Measurements from ENCODE around the gene DHX9.
"Not testable (repeated sequence)": the region's sequence is repeated elsewhere in the genome, so short reads cannot be mapped to it uniquely, and the experiment has no call there.

The DHX9 gene

DNA sequence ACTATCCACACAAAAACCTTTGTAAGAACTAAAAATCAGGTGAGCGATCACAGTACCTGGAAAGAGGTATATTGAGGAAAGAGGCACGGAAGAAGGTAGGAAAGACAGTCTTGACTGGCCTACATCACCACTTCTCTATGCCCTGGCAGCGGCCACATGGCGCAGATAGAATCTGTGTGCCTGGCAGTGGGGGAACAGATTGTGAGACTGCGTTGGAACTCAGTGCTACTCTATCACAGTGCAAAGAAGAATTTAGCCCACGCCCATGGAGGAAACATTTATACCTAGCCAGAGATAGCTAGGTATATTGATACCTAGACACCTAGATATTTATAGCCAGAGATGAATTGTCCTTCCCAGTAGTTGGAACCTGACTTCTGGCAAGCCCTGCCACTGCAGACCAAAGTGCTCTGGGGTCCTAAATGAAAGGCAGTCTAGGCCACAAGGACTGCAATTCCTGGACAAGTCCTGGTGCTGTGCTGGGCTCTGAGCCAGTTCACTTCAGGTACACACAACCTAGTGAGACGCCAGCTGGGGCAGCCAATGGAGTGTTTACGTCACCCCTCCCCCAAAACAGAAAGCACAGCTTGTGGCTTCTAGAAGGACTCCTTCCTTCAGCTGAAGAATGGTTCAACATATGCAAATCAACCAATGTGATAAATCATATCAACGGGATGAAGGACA, 51.9 kb downstream of the DHX9 start:
- DNase-seq: no peak

DNA sequence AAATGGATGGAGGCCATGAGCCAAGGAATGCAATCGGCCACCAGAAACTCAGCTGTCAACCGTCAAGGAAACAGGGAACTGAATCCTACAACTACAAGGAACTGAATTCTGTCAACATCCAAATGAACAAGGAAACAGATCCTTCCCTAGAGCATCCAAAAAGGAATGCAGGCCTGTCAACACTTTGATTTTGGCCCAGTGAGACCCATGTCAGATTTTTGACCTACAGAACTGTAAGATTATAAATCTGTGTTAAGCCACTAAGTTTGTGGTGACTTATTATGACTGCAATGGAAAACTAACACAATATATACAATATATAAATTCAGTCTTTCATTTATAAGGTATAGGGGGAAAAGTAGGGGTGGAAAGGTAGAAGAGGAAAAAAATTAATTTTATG, 58.5 kb downstream of the DHX9 start:
- DNase-seq: no peak

DNA sequence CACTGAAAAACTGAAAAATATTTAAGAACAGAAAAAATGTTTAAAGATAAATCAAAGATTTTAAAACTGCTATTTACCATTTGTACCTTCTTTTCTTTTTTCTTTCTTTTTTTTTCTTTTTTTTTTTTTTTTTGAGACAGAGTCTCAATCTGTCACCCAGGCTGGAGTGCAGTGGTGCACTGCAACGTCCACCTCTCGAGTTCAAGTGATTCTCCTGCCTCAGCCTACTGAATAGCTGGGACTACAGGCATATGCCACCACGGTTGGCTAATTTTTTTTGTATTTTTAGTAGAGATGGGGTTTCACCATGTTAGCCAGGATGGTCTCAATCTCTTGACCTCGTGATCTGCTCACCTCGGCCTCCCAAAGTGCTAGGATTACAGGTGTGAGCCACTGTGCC, 62.8 kb downstream of the DHX9 start:
- DNase-seq: not testable (repeated sequence)

DNA sequence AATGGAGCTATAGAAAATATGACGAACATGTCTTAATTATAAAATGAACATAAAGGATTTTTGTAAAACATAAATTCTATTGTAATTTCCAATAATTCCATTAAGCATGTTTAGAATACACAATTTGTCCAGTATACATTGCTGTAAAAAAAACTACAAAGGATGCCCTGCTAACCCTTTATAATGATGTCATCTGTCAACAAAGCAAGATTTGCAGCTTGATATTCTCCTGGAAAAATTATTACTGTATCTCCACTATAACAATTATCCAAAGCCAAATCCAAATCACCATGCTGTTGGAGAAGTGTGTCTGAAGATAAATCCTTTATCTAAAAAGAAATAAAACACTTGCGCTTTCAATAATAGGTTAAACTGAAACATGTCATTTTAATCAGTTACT, 66.2 kb downstream of the DHX9 start:
- no peak for DNase-seq

DNA sequence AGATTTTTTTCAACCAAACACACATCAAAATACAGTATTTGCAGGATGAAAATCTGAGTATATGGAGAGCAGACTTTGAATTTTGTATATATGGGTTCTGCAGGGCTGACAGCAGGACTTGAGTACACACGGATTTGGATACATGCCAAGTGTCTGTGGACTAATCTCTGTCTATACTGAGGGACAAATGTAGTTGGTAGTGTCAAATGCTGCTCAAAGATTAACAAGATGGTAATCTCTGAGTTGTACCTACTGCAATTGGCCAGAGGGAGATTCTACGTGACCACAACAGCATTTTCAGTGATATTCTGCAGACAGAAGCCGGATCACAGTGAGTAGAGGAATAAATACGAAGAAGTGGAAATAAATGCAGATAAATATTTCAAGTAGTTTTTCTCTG, 70.4 kb downstream of the DHX9 start:
- no peak for DNase-seq

DNA sequence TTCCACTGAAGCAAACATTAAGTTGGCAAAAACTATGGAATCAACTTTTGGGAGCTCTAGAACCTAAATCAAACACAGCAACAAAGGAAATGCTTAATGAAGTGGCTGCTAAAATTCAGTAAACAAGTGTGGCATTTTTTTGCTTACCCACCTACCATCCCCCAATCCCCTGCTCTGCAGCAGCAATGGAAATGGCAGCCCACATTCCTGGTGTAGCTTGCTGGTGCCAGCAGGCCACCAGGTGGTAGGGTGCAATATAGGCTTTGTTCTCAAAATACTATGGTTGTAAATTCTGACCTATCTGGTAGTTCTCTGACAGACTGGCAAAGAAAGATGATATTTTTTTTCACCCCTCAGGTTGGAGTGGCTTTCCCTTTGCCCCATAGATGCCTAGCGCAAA, 71.0 kb downstream of the DHX9 start:
- DNase-seq: no peak

DNA sequence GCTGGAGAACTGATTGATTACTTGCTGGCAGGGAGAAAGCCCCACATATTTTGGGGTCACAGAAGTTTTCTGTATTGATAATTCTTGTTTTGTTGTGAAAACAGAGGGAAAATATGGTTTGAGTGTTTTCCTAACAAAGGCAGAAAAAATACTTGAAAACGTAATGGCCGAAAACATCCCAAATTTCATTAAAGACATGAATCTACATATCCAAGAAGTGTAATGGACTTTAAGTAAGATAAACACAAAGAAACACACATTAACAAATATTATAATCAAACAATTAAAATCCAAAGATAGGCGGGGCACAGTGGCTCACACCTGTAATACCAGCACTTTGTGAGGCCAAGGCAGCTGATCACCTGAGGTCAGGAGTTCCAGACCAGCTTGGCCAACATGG, 74.3 kb downstream of the DHX9 start:
- no peak for DNase-seq

DNA sequence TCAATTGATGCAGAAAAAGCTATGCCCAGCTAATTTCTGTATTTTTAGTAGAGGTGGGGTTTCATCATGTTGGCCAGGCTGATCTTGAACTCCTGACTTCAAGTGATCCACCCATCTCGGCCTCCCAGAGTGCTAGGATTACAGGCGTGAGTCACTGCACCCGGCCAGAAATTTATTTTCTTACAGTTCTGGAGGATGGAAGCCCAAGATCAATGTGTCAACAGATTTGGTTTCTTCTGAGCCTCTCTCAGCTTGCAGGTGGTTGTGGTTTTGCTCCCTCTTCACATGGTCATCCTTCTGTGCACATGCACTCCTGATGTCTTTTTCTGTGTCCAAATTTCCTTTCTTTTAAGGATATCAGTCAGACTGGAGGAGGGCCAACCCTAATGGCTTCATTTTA, 78.2 kb downstream of the DHX9 start:
- no peak for DNase-seq

DNA sequence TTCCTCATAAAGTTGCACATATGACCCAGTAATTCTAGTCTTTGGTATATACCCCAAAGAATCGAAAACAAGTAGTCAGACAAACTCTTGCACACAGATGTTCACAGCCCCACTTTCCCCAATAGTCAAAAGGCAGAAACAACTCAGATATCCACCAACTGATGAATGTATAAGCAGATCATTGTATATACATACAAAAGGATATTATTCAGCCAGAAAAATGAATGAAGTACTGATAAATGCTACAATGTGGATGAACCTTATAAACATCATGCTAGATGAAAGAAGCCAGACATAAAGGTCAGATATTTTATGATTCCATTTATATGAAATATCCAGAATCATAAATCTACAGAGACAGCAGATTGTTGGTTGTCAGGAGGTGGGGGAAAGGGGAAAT, 86.5 kb downstream of the DHX9 start:
- no peak for DNase-seq

DNA sequence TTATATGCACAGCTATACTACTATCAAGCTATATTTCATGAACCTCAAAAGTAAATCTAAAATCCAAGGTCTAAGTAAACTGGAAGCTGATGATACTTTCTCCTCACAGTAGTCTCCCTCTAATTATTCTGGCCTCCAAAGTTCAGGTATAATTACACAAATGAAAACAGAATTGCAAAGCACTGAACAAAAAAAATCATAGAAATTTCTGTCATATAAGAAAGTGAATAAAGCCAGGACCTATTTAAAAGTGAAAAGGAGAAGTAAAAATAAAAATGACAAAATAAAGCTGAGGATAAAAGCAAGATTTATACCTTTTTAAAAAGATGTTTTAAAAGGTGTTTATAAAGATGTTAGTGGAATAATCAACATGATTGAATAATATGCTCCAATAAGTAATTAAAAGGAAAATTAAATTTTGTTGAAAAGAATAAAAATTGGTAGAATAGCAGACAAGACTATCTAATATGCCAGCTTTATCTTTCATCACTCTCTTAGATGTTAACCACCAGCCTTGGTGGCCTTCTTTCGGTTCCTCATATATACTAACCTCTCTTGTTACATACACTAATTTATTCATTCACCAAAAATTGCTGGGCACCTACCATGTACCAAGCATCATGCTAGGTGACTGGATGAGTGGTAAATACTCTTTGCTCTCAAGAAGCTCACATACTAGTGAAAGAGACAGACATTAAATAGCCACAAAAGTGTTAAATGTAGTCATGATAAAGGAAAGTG, 88.7 kb downstream of the DHX9 start:
- DNase-seq: no peak

DNA sequence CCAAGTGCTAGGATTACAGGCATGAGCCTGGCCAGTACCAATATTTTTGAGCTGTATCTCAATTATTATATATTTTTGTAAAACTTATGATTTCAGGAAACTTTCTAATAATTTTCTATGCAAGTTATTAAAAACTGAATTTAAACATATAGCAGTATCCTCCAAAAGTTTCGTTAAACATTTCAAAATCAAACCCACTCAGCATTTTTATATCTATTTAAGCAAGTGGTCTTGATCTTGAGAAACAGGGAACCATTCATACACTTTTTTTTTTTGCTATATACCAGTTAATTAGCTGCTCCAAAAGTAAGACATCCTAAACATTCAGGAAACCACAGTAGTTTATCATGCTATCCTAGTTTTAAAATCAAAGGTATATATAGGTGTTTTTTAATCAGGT, 91.8 kb downstream of the DHX9 start:
- DNase-seq: no peak

DNA sequence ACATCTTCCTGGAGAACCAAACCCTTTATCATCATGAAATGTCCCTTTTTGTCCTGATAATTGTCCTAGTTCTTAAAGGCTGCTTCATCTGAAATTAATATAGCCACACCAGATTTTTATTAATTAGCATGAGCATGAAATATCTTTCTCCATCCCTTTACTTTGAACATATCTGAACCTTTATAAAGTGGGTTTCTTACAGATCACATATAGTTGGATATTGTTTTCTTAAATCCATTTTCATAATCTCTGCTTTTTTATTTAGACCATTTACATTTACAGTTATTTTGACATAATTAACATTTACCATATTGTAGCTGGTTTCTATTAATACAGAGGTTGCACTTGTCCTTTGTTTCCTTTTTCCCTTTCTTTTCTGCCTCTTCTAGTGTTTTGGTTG, 96.6 kb downstream of the DHX9 start:
- no peak for DNase-seq

Data from NCI-H1436 treated with DMSO at 0.1 percent for 48 hours (cell line).